PC-3 (cell line): ENCODE data around the gene FZD10. TPM values are rescaled to one million over a fixed set of nuclear protein-coding genes. Genes with fewer than 3 reads are reported as not detected.

Source experiments
- ATAC-seq: fragments of 200-7000 bp; cut with Tn5 transposase; 2 replicates; pipeline ENCODE4 v1.9.1; 2020; ENCODE audit warnings: mild to moderate bottlenecking, moderate library complexity
- BruUV-seq: library from RNA; stranded (reverse); fragments of 400-500 nt; replicated peaks from 2 replicates; lab custom pipeline; 2021; lab: Mats Ljungman, UMichigan
- CTCF ChIA-PET: fragments of 300-600 bp; sonication (Branson Sonifier 250); formaldehyde crosslinking; loops from one replicate; lab custom pipeline; 2022; ENCODE audit warnings: antibody characterized with exemption; lab: Charles Lee
- POLR2A ChIA-PET: fragments of 300-600 bp; sonication (Branson Sonifier 250); formaldehyde crosslinking; loops from one replicate; lab custom pipeline; 2022; ENCODE audit warnings: antibody characterized with exemption; ENCODE audit not compliant: unreplicated experiment; lab: Charles Lee
- DNase-seq: peaks from one replicate; pipeline ENCODE4 v3.0.0-alpha.2; 2015
- H2AFZ ChIP-seq: fragments of 300-600 bp; sonication (generic); 2 replicates; pipeline ENCODE4 v1.6.0; 2016; ENCODE audit warnings: antibody characterized with exemption, low read length
- H3F3A ChIP-seq: fragments of 300-600 bp; sonication (generic); one replicate; pipeline ENCODE4 v1.6.0; 2017; ENCODE audit warnings: antibody characterized with exemption, low read length, control low read depth, mild to moderate bottlenecking; ENCODE audit not compliant: unreplicated experiment
- H3K27ac ChIP-seq: fragments of 300-600 bp; sonication (generic); 2 replicates; pipeline ENCODE4 v1.5.1; 2016; ENCODE audit warnings: mild to moderate bottlenecking, low read length
- H3K27me3 ChIP-seq: fragments of 300-600 bp; sonication (generic); 2 replicates; pipeline ENCODE4 v1.6.1; 2016; ENCODE audit warnings: low read length, mixed read lengths
- H3K36me3 ChIP-seq: fragments of 300-600 bp; sonication (generic); 2 replicates; pipeline ENCODE4 v1.6.1; 2016; ENCODE audit warnings: low read depth, mixed run types, low read length, mixed read lengths
- H3K4me1 ChIP-seq: fragments of 300-600 bp; sonication (generic); 2 replicates; pipeline ENCODE4 v1.5.1; 2016; ENCODE audit warnings: low read length; ENCODE audit not compliant: insufficient read depth
- H3K4me2 ChIP-seq: fragments of 300-600 bp; sonication (generic); 2 replicates; pipeline ENCODE4 v1.6.0; 2016; ENCODE audit warnings: low read length
- H3K4me3 ChIP-seq: fragments of 300-600 bp; sonication (generic); 2 replicates; pipeline ENCODE4 v1.5.1; 2016; ENCODE audit warnings: mild to moderate bottlenecking, low read length, mixed read lengths
- H3K79me2 ChIP-seq: fragments of 300-600 bp; sonication (generic); 2 replicates; pipeline ENCODE4 v1.6.1; 2017; ENCODE audit warnings: low read length, mixed read lengths
- H3K9ac ChIP-seq: fragments of 300-600 bp; sonication (generic); 2 replicates; pipeline ENCODE4 v1.6.0; 2016; ENCODE audit warnings: mild to moderate bottlenecking, low read length
- H3K9me2 ChIP-seq: fragments of 300-600 bp; sonication (generic); replicated peaks from 2 replicates; pipeline ENCODE4 v1.6.1; 2016; ENCODE audit warnings: mixed run types, low read length, mixed read lengths
- H3K9me3 ChIP-seq: fragments of 300-600 bp; sonication (generic); 2 replicates; pipeline ENCODE4 v1.6.1; 2016; ENCODE audit warnings: low read length, mixed read lengths
- H4K20me1 ChIP-seq: fragments of 300-600 bp; sonication (generic); 2 replicates; pipeline ENCODE4 v1.6.1; 2016; ENCODE audit warnings: low read length, mixed read lengths
- EZH2 ChIP-seq: fragments of 300-600 bp; sonication (generic); IDR thresholded peaks from one replicate; pipeline ENCODE4 v1.6.1; 2017; ENCODE audit warnings: antibody characterized with exemption, mild to moderate bottlenecking, low read length; ENCODE audit not compliant: unreplicated experiment
- EZH2phosphoT487 ChIP-seq: fragments of 300-600 bp; sonication (generic); IDR thresholded peaks from 2 replicates; pipeline ENCODE4 v1.6.1; 2018; ENCODE audit warnings: mild to moderate bottlenecking, antibody characterized with exemption, low read length, borderline replicate concordance
- intact Hi-C: fragments of 100-400 bp; cut with micrococcal nuclease; formaldehyde crosslinking; loops from 2 replicates; pipeline ENCODE4 v1.9.0; 2023
- total RNA-seq: library from RNA; depleted of rRNA; stranded (reverse); fragments of >200 nt; gene quantifications from 2 replicates; pipeline ENCODE4 v1.2.3, GENCODE V29; 2014
- TF ChIP-seq, protein P1 (sequence below): fragments of 300-600 bp; sonication (generic); conservative IDR thresholded peaks from 2 replicates; pipeline ENCODE4 v1.5.1; 2017; ENCODE audit warnings: antibody characterized with exemption, low read depth, mild to moderate bottlenecking, low read length

The FZD10 gene
- total RNA-seq, 1 experiment from 2014 or later: not detected

DNA sequence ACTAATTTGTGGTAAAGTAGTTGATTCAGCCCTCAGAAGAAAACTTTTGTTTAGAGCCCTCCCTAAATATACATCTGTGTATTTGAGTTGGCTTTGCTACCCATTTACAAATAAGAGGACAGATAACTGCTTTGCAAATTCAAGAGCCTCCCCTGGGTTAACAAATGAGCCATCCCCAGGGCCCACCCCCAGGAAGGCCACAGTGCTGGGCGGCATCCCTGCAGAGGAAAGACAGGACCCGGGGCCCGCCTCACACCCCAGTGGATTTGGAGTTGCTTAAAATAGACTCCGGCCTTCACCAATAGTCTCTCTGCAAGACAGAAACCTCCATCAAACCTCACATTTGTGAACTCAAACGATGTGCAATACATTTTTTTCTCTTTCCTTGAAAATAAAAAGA lies 2.7 kb downstream of the FZD10 start:
- no peaks in the 10 kb centered on the region for H3K9me3 ChIP-seq
- no peak overlapping the region for H3K4me3 ChIP-seq
- TF ChIP-seq EZH2 (no peak), EZH2phosphoT487 (no peak)
- TF ChIP-seq, protein P1, sequence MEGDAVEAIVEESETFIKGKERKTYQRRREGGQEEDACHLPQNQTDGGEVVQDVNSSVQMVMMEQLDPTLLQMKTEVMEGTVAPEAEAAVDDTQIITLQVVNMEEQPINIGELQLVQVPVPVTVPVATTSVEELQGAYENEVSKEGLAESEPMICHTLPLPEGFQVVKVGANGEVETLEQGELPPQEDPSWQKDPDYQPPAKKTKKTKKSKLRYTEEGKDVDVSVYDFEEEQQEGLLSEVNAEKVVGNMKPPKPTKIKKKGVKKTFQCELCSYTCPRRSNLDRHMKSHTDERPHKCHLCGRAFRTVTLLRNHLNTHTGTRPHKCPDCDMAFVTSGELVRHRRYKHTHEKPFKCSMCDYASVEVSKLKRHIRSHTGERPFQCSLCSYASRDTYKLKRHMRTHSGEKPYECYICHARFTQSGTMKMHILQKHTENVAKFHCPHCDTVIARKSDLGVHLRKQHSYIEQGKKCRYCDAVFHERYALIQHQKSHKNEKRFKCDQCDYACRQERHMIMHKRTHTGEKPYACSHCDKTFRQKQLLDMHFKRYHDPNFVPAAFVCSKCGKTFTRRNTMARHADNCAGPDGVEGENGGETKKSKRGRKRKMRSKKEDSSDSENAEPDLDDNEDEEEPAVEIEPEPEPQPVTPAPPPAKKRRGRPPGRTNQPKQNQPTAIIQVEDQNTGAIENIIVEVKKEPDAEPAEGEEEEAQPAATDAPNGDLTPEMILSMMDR: no peak
- H3F3A ChIP-seq: no peaks in the 10 kb centered on the region
- no peaks in the 10 kb centered on the region for H3K79me2 ChIP-seq
- ChIA-PET CTCF (no interaction called here), POLR2A (no interaction called here)
- H3K27me3 ChIP-seq: peaks cover 10% of the 10 kb centered on the region; the same call in 1 of the 2 replicates
- H3K4me1 ChIP-seq: no peaks in the 10 kb centered on the region
- DNase-seq (no peak), ATAC-seq (no peak)
- no peak overlapping the region for H3K4me2 ChIP-seq
- H3K27ac ChIP-seq: no peak overlapping the region
- no peaks in the 10 kb centered on the region for H3K9me2 ChIP-seq
- intact Hi-C loops: no loop called here
- no TSS peak for BruUV-seq
- H3K9ac ChIP-seq: no peak overlapping the region
- no peaks in the 10 kb centered on the region for H4K20me1 ChIP-seq
- no peaks in the 10 kb centered on the region for H3K36me3 ChIP-seq
- H2AFZ ChIP-seq: no peak overlapping the region

DNA sequence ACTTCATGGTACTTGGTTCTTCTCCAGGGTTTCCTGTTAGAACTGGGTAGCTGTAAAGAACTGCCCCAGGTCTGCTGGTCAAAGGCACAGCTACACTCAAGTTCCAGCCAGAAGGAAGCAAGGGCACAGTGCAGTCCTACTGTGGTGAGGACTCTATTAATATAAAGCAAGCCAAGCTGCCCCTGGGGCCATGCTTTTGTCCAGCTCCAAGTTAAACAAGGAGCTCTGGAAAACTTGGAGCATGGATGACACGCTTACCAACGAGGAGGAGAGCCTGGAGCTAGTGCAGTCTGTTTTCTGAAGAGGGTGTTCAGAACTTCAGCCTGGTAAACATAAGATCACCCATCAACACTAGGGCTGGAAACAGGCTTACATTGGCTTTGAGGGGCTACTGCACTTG lies 4.0 kb downstream of the FZD10 start:
- H3K9me3 ChIP-seq: no peaks in the 10 kb centered on the region
- no peak overlapping the region for H3K27ac ChIP-seq
- TF ChIP-seq EZH2phosphoT487: no peak
- no peak for TF ChIP-seq EZH2
- TF ChIP-seq, protein P1: no peak
- H3K9ac ChIP-seq: no peak overlapping the region
- CTCF ChIA-PET: no interaction called here
- no peaks in the 10 kb centered on the region for H3K79me2 ChIP-seq
- no TSS peak for BruUV-seq
- H3K4me1 ChIP-seq: no peaks in the 10 kb centered on the region
- DNase-seq (no peak), ATAC-seq (no peak)
- POLR2A ChIA-PET: no interaction called here
- H3K27me3 ChIP-seq: 0 out of 2 replicates have a peak, but pooled peaks cover 3% of the 10 kb centered on the region
- no peaks in the 10 kb centered on the region for H3F3A ChIP-seq
- H4K20me1 ChIP-seq: no peaks in the 10 kb centered on the region
- no peak overlapping the region for H3K4me2 ChIP-seq
- no peaks in the 10 kb centered on the region for H3K9me2 ChIP-seq
- H3K36me3 ChIP-seq: no peaks in the 10 kb centered on the region
- no peak overlapping the region for H3K4me3 ChIP-seq
- no peak overlapping the region for H2AFZ ChIP-seq
- intact Hi-C loops: no loop called here

DNA sequence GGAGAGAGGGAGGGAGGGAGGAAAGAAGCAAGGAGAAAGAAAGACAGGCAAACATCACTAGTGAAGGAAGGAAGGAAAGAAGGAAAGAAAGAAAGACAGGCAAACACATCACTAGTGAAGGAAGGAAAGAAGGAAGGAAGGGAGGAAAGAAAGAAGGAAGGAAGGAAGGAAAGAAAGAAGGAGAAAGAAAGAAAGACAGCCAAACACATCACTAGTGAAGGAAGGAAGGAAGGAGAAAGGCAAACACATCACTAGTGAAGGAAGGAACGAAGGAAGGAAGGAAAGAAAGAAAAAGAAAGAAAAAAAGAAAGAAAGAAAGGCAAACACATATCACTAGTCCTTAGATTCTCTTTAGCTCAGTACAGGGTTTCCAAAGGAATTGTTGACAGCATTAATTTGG lies 5.3 kb downstream of the FZD10 start:
- Histone ChIP-seq H3K36me3 (no peaks in the 10 kb centered on the region), H3K9me3 (no peaks in the 10 kb centered on the region), H3K27ac (no peak overlapping the region), H3K27me3 (0 out of 2 replicates have a peak, but pooled peaks cover 3% of the 10 kb centered on the region), H3K9me2 (no peaks in the 10 kb centered on the region), H4K20me1 (no peaks in the 10 kb centered on the region), H3K4me2 (no peak overlapping the region), H3K4me3 (no peak overlapping the region), H3K9ac (no peak overlapping the region), H2AFZ (no peak overlapping the region), H3K4me1 (no peaks in the 10 kb centered on the region), H3K79me2 (no peaks in the 10 kb centered on the region), H3F3A (no peaks in the 10 kb centered on the region)
- BruUV-seq: no TSS peak
- CTCF ChIA-PET: no interaction called here
- intact Hi-C loops: no loop called here
- ATAC-seq (no peak), DNase-seq (no peak)
- POLR2A ChIA-PET: no interaction called here
- no peak for TF ChIP-seq EZH2phosphoT487
- TF ChIP-seq EZH2: no peak
- TF ChIP-seq, protein P1: no peak
